Activated CD8-positive, alpha-beta memory T cell treated with anti-CD3 and anti-CD28 coated beads, Interleukin-2, amount 10 ng/mL, durations not matched to agents 7 days and 5 days (primary cell): Measurements from ENCODE around the gene SYNPO2. TPM values are rescaled to one million over a fixed set of nuclear protein-coding genes. Genes with fewer than 3 reads are reported as not detected.
"Not testable (repeated sequence)": the region's sequence is repeated elsewhere in the genome, so short reads cannot be mapped to it uniquely, and the experiment has no call there.

Experiments used
- ATAC-seq: fragments of 150-1000 bp; cut with Tn5 transposase; one replicate; pipeline ENCODE4 v1.10.0; 2021; ENCODE audit warnings: moderate library complexity
- CTCF ChIA-PET: fragments of 350-600 bp; sonication (Branson Sonifier 250); formaldehyde crosslinking; loops from one replicate; lab custom pipeline; 2021; ENCODE audit warnings: antibody characterized with exemption; lab: Charles Lee
- DNase-seq: peaks from one replicate; pipeline ENCODE4 v3.0.0-alpha.2; 2020
- H3K27ac Mint-ChIP-seq: one replicate; pipeline ENCODE4 v1.8.0; 2021; ENCODE audit warnings: mild to moderate bottlenecking, mixed read lengths
- H3K27me3 Mint-ChIP-seq: one replicate; pipeline ENCODE4 v1.8.0; 2021; ENCODE audit warnings: mixed read lengths
- H3K36me3 Mint-ChIP-seq: one replicate; pipeline ENCODE4 v1.8.0; 2021; ENCODE audit warnings: mild to moderate bottlenecking, mixed read lengths
- H3K4me1 Mint-ChIP-seq: one replicate; pipeline ENCODE4 v1.8.0; 2021; ENCODE audit warnings: mixed read lengths
- H3K4me3 Mint-ChIP-seq: one replicate; pipeline ENCODE4 v1.8.0; 2021; ENCODE audit warnings: mild to moderate bottlenecking, moderate library complexity, mixed read lengths
- H3K9me3 Mint-ChIP-seq: one replicate; pipeline ENCODE4 v1.8.0; 2022; ENCODE audit warnings: low read depth, mixed read lengths
- total RNA-seq, 2 experiments: library from RNA; stranded (reverse); gene quantifications; one replicate each; pipeline ENCODE4 v1.2.3, GENCODE V29; 2021

The SYNPO2 gene
- total RNA-seq, 2 experiments from 2014 or later = 0.89 to 1.0 TPM

DNA sequence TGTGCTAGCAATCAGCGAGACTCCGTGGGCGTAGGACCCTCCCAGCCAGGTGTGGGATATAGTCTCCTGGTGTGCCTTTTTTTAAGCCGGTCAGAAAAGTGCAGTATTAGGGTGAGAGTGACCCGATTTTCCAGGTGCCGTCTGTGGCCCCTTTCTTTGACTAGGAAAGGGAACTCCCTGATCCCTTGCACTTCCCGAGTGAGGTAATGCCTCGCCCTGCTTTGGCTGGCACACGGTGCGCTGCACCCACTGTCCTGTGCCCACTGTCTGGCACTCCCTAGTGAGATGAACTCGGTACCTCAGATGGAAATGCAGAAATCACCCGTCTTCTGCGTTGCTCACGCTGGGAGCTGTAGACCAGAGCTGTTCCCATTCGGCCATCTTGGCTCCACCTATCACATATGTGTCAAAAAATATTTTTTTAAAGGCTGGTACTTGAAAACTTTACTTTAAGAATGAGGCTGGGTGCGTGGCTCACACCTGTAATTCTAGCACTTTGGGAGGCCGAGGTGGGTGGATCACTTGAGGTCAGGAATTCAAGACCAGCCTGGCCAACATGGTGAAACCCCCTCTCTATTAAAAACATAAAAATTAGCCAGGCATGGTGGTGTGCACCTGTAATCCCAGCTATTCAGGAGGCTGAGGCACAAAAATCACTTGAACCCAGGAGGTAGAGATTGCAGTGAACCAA is 179.2 kb downstream of the SYNPO2 start:
- CTCF ChIA-PET, H3K4me3 Mint-ChIP-seq, H3K9me3 Mint-ChIP-seq, H3K27ac Mint-ChIP-seq, DNase-seq, H3K36me3 Mint-ChIP-seq, ATAC-seq, H3K4me1 Mint-ChIP-seq: not testable (repeated sequence)
- H3K27me3 Mint-ChIP-seq = peaks cover 10% of the 10 kb centered on the region

DNA sequence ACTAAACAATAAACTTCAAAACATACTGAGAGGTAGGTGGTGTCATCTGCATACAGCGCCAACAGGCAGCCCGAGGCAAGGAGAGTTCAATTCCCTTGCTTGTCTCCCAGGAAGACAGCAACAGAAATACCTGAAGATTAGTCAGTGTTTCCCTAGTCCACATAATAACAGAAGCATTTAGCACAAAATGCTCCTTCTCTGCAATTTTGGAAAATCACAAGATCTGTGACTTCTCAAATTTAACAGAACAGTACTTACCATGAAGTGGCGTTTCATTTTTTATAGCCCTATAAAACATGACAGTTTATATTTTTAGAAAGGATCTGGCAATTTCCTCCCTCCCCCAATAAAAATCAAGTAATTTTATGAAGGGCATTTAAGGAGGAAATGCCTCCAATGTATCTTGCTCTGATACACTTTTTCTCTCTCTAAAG is 179.9 kb downstream of the SYNPO2 start:
- no peaks in the 10 kb centered on the region for H3K36me3 Mint-ChIP-seq

DNA sequence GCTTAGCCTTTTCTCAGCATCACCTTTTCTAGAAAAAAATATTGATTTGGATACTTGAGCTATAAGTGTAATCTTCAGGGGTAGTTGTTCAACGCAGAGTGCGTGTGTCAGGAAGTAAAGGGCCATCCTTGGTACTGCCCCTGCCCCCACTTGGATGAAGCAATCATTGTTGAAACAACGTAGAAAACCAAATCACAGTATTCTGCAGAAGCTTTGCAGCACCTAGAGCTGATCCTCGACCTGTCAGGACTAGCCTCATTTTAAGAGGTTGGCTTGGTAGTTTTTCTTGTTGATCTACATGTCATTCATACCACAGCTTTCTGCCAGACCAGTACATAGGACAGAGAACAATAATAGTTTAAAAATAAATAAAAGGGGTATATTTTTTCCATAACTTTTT is 181.6 kb downstream of the SYNPO2 start:
- H3K36me3 Mint-ChIP-seq = no peaks in the 10 kb centered on the region
- no peaks in the 10 kb centered on the region for H3K4me1 Mint-ChIP-seq
- H3K27ac Mint-ChIP-seq = no peak overlapping the region
- no peaks in the 10 kb centered on the region for H3K9me3 Mint-ChIP-seq
- CTCF ChIA-PET = no interaction called here
- no peak for DNase-seq
- ATAC-seq = no peak
- H3K27me3 Mint-ChIP-seq = peaks cover 13% of the 10 kb centered on the region
- H3K4me3 Mint-ChIP-seq = no peak overlapping the region

More for the DNA sequence above, 179.9 kb downstream of the SYNPO2 start:
- H3K4me3 Mint-ChIP-seq = no peak overlapping the region
- DNase-seq (no peak), ATAC-seq (no peak)
- H3K4me1 Mint-ChIP-seq = no peaks in the 10 kb centered on the region
- no peak overlapping the region for H3K27ac Mint-ChIP-seq
- peaks cover 13% of the 10 kb centered on the region for H3K27me3 Mint-ChIP-seq
- H3K9me3 Mint-ChIP-seq = no peaks in the 10 kb centered on the region
- CTCF ChIA-PET = no interaction called here

DNA sequence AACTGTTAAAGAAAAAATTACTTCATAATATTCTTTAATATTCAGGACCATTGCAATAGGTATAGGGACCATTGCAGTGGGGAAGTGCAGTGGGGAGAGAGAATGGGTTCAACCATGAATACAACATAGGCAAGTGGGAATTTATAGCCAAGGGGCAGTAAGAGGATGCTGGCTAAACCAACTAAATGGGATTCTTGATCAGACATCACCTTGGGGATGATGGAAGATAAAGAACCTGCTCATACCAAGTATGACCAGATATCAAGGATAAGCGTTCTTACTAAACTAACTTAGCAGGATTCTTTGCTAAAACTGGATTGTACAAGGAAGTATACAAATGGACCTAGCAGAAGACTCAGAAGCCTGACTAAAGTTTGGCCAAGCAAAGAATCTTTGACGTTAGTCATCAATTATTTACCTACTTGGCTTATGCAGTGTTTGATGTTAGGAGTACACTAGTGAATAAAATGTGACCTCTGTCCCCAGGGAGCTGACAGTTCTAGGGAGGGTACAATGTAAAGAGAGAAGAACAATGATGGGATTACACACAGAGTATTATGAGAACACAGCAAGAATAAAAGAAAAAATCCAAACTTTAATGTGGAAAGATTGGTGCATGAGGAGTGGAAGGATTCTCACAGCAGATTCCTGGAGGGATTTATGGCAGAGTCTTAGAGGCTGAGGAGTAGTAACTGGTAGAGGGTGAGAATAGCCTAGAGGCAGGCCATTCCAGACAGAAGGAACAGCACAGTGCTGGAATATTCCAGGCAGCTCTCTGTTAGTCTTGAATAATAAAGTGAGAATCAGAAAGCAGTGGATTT is 192.3 kb downstream of the SYNPO2 start:
- H3K27me3 Mint-ChIP-seq = peaks cover 10% of the 10 kb centered on the region
- H3K4me3 Mint-ChIP-seq = no peak overlapping the region
- H3K4me1 Mint-ChIP-seq = no peaks in the 10 kb centered on the region
- no peak overlapping the region for H3K27ac Mint-ChIP-seq
- no peak for DNase-seq
- no peaks in the 10 kb centered on the region for H3K36me3 Mint-ChIP-seq
- ATAC-seq = no peak
- CTCF ChIA-PET = no interaction called here
- H3K9me3 Mint-ChIP-seq = no peaks in the 10 kb centered on the region

DNA sequence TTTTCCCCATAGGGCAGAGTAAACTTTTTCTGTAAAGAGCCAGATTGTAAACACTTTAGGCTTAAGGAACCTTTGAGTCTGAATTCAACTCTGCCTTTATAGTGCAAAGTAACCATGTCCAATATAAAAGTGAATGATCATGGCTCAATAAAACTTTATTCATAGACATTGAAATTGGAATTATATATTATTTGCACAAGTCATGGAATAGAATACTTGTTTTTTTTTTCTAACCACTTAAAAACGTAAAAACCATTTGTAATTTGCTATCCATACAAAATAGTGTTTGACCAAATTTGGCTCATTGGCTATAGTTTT is 192.8 kb downstream of the SYNPO2 start:
- no peak for DNase-seq
- H3K4me1 Mint-ChIP-seq = no peaks in the 10 kb centered on the region
- no peak overlapping the region for H3K4me3 Mint-ChIP-seq
- H3K27ac Mint-ChIP-seq = no peak overlapping the region
- H3K9me3 Mint-ChIP-seq = no peaks in the 10 kb centered on the region
- ATAC-seq = no peak
- CTCF ChIA-PET = no interaction called here
- peaks cover 10% of the 10 kb centered on the region for H3K27me3 Mint-ChIP-seq
- H3K36me3 Mint-ChIP-seq = no peaks in the 10 kb centered on the region

DNA sequence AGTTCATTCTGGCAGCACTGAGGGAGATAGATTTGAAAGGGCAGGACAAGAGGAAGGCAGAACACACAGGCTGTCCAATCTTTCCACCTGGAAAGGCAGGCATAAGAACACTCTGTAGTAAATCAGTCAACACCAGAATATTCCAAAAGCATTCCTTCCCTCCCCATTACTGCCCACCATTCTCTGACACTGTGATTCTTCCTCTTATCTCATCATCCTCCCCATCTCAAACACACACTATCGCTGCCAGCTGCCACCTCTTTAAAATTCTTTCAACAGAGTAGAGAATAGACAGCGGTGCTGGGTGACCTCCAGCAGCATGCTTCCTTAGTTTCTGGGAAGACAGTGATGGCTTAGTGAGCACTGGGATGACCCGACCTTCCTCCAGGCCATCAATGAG is 193.3 kb downstream of the SYNPO2 start:
- CTCF ChIA-PET = no interaction called here
- DNase-seq = no peak
- no peak for ATAC-seq
- no peaks in the 10 kb centered on the region for H3K36me3 Mint-ChIP-seq
- no peaks in the 10 kb centered on the region for H3K4me1 Mint-ChIP-seq
- peaks cover 10% of the 10 kb centered on the region for H3K27me3 Mint-ChIP-seq
- H3K27ac Mint-ChIP-seq = no peak overlapping the region
- H3K9me3 Mint-ChIP-seq = no peaks in the 10 kb centered on the region
- no peak overlapping the region for H3K4me3 Mint-ChIP-seq

DNA sequence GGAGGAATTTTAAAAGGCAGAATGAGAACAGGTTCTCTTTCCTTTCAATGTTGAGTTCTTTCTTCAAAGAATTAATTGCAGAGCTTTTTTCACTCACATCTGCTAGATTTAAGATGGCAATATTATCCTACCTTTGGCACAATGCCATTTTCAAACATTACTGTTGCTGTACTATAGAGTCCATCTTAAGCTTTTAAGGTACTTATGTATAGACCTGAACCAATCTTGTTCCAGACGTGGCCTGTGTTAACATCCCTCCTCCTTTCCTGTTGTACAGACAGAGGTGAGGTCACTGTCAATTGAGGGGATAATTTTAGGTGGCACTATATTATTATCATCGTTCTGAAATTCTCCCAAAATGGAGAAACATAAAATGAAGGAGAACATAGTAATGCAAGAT is 194.0 kb downstream of the SYNPO2 start:
- Mint-ChIP-seq H3K36me3 (no peaks in the 10 kb centered on the region), H3K27ac (no peak overlapping the region), H3K4me1 (no peaks in the 10 kb centered on the region), H3K9me3 (no peaks in the 10 kb centered on the region), H3K27me3 (peaks cover 10% of the 10 kb centered on the region), H3K4me3 (no peak overlapping the region)
- ATAC-seq (no peak), DNase-seq (no peak)
- CTCF ChIA-PET = no interaction called here

DNA sequence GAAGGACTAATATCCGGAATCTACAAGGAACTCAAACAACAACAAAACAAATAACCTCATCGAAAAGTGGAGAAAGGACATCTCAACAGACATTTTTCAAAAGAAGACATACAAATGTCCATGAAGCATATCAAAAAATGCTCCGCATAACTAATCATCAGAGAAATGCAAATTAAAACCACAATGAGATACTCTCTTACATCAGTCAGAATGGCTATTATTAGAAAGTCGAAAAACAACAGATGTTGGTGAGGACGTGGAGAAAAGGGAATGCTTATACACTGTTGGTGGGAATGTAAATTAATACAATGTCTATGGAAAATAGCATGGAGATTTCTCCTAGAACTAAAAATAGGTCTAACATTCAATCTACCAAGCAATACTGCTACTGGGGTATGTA is 195.9 kb downstream of the SYNPO2 start:
- CTCF ChIA-PET = no interaction called here
- H3K4me1 Mint-ChIP-seq = no peaks in the 10 kb centered on the region
- ATAC-seq (no peak), DNase-seq (no peak)
- H3K36me3 Mint-ChIP-seq = no peaks in the 10 kb centered on the region
- no peaks in the 10 kb centered on the region for H3K9me3 Mint-ChIP-seq
- H3K27me3 Mint-ChIP-seq = peaks cover 10% of the 10 kb centered on the region
- no peak overlapping the region for H3K4me3 Mint-ChIP-seq
- no peak overlapping the region for H3K27ac Mint-ChIP-seq

DNA sequence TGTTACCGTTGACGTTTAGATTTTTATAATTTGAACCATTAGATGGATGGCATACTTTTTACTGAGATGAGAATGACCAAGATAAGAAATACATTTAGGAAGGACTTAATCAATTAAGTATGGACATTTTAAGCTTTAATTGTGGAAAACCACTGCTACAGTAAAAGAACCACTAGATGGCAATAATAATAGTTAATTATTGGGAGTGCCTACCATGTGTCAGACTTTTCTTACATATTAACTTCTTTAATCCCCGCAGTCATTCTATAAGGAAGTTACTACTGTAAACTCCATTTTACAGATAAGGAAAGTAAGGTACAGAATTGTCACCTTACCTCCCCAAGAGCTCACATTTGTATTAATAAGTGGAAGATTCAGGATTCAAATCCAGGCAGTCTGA is 198.5 kb downstream of the SYNPO2 start:
- Mint-ChIP-seq H3K4me1 (no peaks in the 10 kb centered on the region), H3K27ac (no peak overlapping the region), H3K4me3 (no peak overlapping the region), H3K36me3 (no peaks in the 10 kb centered on the region), H3K9me3 (no peaks in the 10 kb centered on the region), H3K27me3 (peaks cover under 1% of the 10 kb centered on the region)
- no peak for ATAC-seq
- CTCF ChIA-PET = interaction anchor here (1.4 kb wide), 1 partner anchor 9 kb away, joined by 3 read pairs; no protein-coding TSS in a partner anchor
- DNase-seq = no peak

DNA sequence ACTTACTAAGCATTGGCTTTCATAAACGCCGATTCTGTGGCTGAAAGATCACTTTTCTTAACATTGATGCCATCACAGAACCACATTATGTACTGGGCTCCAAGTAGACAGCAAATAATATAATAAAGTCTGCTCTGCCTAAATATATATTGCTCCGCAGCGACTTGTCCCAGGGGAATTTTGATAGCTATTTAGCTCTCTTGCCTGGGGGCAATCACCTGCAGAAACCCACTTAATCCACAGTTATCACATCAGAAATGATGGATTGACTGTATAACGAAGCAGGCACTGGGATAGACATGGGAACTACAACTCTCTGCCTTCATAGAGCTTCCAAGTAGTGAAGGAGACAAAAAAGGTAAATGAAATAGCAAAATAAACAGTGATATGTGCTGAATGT is 199.0 kb downstream of the SYNPO2 start:
- DNase-seq (no peak), ATAC-seq (no peak)
- Mint-ChIP-seq H3K9me3 (no peaks in the 10 kb centered on the region), H3K27ac (no peak overlapping the region), H3K4me1 (no peaks in the 10 kb centered on the region), H3K27me3 (no peaks in the 10 kb centered on the region), H3K4me3 (no peak overlapping the region), H3K36me3 (no peaks in the 10 kb centered on the region)
- CTCF ChIA-PET = interaction anchor here (1.4 kb wide), 1 partner anchor 9 kb away, joined by 3 read pairs; no protein-coding TSS in a partner anchor

DNA sequence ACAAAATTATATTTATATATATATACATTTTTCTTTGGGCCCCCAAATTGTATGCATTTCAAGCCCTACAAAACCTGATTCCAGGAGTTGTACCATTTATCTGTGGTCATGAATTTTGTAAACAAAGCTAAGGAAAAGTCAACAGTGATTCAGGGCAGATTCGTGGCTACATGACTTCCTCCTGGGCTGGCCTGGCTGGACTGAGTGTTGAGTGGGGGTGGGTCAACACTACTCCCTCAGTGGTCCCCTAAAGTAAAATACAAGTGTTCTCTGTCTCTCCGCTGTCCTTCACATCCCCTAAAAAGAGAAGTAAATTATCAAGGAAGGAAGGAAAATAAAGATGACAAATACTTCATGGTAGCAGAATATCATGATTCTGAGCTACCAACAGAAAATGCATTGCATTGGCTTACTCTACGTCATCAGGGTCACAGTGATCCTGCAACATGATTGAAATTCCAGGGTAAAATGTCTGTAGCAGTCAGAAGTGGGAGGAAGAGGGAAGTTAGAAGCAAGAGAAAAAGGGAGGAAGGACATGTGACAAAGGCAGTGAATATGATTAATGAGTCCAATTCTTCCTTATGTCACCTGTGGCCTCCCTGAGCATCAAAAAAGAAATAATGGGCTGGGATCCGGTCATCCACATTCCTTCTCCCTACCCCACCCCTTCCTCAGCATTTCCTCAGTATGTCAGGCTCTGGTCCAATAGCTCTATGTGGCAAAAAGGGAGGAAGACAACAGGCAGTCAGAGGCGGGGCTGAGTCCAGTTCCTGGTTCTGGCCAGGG is 204.6 kb downstream of the SYNPO2 start:
- Mint-ChIP-seq H3K27ac (no peak overlapping the region), H3K4me1 (peaks cover 17% of the 10 kb centered on the region), H3K9me3 (no peaks in the 10 kb centered on the region), H3K36me3 (no peaks in the 10 kb centered on the region), H3K4me3 (no peak overlapping the region), H3K27me3 (no peaks in the 10 kb centered on the region)
- no peak for ATAC-seq
- CTCF ChIA-PET = no interaction called here
- no peak for DNase-seq

DNA sequence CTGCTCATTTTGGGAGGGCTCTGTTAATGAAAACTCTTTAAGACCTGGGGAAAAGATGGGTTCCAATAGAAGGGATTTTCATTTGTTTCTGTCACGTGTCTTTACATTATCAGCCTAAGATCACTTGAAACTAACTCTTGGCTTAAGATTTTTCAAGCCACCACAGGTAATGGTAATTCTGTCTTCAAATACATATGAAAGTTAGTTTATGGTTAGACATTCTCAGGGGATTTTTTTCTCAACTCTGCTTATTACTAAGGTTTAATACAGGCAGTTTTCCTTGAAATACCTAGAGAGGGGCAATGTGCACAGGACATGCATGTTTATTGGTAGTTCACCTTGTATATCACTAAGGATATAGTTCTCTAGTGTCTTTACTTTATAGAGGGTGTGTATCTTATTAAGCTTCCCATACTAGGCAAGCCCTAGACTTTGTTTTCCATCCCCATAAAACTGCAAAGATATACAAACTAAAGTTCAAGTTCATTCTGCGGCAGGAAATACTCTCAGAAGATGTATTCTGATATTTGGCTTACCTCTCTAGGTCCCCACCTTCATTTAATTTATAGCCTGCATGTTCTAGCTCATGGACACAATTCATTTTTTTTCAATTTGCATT is 208.7 kb downstream of the SYNPO2 start:
- peaks cover 17% of the 10 kb centered on the region for H3K4me1 Mint-ChIP-seq
- DNase-seq (no peak), ATAC-seq (no peak)
- no peak overlapping the region for H3K27ac Mint-ChIP-seq
- H3K27me3 Mint-ChIP-seq = no peaks in the 10 kb centered on the region
- H3K4me3 Mint-ChIP-seq = no peak overlapping the region
- CTCF ChIA-PET = interaction anchor here (1.0 to 1.3 kb wide), 2 partner anchors 55 to 56 kb away, joined by 4 to 5 read pairs; no protein-coding TSS in a partner anchor
- no peaks in the 10 kb centered on the region for H3K9me3 Mint-ChIP-seq
- no peaks in the 10 kb centered on the region for H3K36me3 Mint-ChIP-seq

DNA sequence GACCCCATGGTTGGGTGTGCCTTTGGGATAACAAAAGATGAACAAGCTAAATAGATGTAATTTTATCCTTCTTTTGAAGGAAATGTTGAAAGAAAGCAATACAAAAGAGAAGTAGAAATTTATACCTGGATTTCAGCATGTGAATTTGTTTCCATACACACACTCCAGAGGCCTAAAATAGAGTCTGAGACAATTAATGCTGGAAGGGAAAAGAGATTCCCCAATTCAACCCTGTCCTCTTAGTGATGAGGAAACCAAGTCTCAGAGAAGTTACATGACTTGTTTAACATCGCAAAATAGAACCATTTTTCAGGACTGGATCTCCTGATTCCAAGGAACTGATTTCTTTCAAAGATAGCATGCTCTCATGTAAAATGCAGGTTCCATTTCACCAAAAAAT is 209.7 kb downstream of the SYNPO2 start:
- Mint-ChIP-seq H3K9me3 (no peaks in the 10 kb centered on the region), H3K4me1 (peaks cover 19% of the 10 kb centered on the region), H3K27me3 (no peaks in the 10 kb centered on the region), H3K27ac (no peak overlapping the region), H3K4me3 (no peak overlapping the region), H3K36me3 (no peaks in the 10 kb centered on the region)
- ATAC-seq (no peak), DNase-seq (no peak)
- CTCF ChIA-PET = interaction anchor here (1.0 kb wide), 1 partner anchor 56 kb away, joined by 4 read pairs; no protein-coding TSS in a partner anchor
